Stimulated activated CD4-positive, alpha-beta T cell treated with anti-CD3 and anti-CD28 coated beads, Interleukin-1b, Interleukin-23, amount 100 ng/mL, for 4 hours (primary cell): ENCODE measurements around the gene FMNL1.
A peak's percentile ranks its signal among the peaks of the same experiment; 100 is the strongest.

Experiments
- DNase-seq, 2 donors: peaks; one replicate each; pipeline ENCODE4 v3.0.0-alpha.2; 2020; ENCODE audit warnings: low read depth in 2 of 2

The FMNL1 gene

GRCh38 chr17:45258981-45259380 is 37.3 kb downstream of the FMNL1 start:
- no peak for DNase-seq

DNA sequence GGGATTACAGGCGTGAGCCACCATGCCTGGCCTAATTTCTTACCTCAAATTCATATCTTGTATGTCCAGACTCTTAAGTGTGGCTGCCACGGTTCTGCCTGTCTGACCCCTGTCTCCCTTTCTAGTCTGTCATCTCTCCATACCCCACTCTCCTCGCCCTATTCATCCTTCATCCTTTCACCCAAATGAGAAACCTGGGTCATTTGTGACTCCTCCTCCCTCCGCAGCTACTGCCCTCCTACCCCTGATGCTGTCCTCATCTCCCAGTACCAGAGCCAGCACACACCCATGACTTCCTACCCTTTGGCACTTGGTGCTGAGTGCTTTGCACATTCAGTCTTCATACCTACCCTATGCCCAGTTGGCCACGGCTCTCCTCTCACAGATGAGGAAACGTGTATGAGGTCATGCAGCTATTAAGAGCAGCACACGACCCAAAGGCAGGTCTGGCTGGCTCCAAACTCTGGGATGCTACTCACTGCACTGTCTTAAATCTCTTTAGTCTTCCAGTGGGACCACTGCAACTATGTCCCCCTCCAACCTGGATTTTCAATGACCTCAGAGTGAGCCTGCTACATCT is 38.6 kb downstream of the FMNL1 start:
- DNase-seq, result no peak

DNA sequence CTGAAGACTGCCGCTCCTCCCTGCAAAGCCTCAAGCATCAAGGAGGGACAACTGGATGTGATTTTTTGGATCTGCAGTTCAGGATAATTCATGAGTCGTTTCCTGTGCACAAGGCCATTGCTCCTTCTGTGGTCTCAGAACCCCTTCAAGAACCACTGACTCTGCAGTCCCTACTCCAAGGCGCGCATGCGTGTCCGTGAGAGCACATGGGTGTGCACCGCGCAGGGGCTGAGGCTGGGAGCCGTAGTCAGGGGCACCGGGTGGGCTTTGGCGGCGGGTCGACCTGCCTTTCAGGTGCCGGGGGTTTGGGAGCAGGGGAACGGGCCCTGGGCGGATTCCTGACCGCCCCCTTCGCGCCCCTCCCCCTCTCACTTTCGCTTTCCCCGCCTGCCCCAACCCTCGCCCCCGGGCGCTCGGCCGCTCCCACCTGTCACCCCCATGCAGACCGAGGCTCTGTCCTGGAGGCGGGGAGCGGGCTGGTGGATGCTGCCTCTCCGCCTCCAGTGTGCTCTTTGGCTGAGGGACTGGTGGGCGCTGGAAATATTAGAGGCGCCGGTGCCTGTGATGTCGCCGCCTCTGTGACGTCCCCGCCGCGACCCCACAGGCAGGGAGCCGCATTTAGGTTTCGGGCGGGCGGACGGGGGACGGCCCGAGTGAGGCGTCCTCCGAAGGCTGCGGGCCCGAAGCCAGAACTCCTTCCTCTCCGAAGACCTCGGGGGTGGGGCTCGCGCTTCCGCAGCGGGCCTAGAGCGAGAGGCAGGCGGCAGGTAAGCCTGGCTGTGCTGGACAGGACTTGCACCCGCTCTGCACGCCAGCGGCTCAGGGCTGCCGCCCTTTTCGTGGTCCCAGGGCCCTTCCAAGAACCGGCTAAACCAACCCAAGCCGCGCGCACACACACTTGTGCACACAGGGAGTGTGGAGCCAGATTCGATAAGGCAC is 40.2 kb downstream of the FMNL1 start, which contains the start of gene SPATA32:
Gene SPATA32 (minus strand): TSS at position 518 of the 939 bp plus-strand sequence. CDS start 78 bp downstream, at position 440.
- peak; percentile 46 to 55 for DNase-seq

DNA sequence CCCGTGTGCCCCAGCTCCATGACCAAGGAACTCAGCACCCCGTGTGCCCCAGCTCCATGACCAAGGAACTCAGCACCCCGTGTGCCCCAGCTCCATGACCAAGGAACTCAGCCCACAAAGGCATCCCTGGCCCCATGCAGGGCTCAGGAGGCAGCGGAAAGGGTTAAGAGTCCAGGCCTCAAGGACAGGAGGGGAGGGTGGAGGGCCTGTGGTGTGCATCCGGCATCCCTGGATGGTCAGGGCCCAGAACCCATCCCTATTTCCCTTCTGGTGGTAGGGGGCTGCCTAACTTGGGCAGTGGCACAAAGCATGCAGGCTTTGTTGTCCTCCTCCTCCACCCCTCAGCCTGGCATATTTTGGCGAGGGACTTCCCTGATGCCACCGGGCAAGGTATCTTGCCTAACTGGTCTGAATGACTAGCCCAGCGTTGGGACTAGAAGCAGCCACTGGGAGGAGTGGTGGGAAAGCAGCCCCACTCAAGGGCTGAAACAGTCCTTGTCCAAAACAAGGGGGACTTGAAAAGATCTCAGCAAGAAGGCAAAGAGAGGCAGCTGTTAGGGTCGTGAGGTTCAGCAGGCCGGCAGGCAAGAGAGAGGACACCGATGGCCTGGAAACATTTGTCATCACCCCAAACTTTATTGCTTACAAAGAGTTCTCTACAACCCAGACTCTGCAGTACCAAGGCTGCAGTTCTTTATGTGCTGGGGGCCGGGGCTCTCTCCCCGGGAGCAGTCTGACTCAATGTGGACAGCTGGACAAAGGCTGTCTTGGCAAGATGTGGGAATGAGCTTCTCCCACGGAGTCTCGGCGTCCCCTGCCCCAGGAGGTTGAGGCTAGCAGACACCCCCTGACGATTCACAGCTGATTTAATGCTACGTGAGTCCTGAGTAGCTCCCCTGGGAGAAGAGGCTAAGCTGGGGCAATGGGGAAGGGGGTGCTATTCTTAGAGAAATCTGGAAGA is 41.1 kb downstream of the FMNL1 start:
- no peak for DNase-seq

DNA sequence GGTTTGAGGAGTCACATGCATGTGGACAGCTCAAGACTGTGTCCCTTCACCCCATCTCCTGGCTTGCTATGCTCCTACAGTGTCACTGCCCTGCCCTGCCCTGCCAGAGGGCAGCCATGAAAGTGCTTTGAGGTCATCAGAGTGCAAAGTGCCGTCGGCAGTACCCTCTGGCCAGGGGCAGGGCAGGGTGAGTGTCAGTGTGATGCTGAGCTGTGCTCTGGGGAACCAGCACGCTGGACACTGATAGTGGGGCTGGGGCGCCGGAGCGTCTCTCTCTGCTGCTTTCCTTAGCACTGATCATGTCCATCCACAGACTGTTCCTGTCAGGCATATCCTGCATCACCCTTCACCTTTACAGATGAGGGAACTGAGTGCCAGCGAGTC is 41.8 kb downstream of the FMNL1 start:
- DNase-seq, result no peak

DNA sequence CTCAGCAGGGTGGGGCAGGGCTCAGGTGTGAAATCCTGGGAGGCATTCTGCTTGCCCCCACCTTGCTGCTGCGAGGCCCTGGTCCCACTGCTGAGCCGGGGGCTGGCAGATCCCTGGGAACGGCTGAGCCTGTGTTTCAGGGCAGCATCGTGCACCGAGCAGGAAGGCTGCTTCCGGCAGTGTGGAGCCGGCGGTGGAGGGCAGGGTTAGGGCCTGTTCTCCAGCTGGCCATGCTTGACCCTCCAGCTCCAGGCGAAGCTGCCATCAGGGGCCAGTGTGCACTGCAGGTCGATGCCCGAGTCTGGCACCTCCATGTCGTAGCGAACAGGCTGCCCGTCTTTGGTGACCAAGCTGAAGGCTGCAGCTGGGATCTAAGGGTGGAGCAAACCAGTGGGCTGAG is 42.7 kb downstream of the FMNL1 start:
- no peak for DNase-seq

- no peak for DNase-seq
Measured at GRCh38 chr17:45264988-45265387, 43.3 kb downstream of the FMNL1 start.

GRCh38 chr17:45265821-45266220 is 44.1 kb downstream of the FMNL1 start:
- DNase-seq, result no peak

DNA sequence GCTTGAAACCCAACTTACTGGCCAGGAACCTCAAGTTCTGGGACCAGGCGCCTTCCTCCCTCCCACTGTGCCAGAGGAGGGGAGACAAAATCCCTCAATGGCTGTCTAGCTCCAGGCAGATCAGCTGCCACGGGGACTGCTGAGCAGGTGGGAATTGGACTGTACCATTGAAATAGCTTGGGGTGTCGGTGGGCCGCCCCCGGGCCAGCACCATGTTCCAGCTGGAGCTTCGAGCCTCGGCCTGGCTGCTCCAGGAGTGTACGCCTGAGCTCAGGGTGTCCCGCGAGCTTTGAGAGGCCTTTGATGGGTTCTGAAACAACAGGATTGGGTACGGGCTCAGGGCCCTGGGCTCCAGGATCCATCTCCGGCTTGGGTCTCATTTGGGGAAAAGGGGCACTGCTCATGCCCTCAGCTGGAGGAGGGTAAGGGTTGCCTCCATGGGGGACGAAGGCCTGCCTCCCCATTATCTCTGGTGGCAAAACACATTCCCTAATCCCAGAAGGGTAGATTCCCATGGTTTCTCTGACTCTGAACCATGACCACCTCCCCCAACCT is 44.8 kb downstream of the FMNL1 start:
- no peak for DNase-seq

DNA sequence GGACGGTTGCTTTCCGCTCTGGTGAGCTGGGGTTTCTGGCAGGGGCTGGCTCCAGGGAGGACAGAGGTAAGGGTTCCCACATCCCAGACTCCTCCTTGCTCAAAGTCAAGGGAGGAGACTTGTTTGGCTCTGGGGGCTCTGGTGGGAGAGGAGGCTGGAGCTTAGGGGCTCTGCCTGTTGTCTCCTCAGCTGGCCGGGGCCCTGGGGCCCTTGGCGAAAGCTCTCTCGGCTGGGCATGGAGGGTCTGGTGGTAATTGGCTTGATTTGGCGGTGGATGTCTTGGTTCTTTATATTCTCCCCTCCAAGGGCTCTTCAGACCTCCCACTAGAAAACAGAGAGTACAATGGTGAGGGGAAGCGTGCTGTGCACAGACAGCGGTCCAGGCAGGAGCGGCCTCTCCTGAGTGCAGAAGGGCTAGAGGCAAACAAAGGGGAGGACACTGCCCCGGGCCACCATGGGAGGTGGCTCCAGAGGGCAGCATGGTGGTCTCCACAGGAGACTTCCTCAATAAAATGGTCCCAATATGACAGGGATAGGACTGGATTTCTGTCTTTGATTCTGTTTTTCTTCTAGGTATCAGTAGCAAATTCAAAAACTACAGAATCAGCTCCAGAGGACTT is 45.9 kb downstream of the FMNL1 start:
- DNase-seq, result no peak

GRCh38 chr17:45269912-45270311 is 48.2 kb downstream of the FMNL1 start:
- no peak for DNase-seq

- peak; percentile 38 to 47 for DNase-seq
Measured at GRCh38 chr17:45270828-45271418, 49.2 kb downstream of the FMNL1 start.

- no peak for DNase-seq
Measured at GRCh38 chr17:45271603-45272002, 49.9 kb downstream of the FMNL1 start.

DNA sequence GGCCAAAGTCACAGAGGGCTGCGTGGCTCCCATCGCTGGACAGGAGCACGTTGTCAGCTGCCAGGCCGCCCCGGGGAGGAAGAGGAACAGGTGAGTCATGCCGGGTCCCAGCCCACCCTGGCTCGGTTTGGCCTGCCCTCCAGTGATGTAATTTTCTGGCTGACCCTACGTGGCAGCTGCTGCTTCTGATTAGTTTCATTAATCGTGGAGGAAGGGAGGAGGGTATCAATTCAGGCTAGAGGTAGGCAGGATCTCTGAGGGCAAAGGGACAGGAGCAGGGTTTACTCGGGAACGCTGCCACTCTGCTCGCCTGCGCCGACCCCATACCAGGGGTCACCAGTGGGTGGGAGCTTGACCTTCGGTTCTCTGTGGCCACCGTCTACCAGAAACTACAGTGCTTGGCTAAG is 51.9 kb downstream of the FMNL1 start:
- no peak for DNase-seq

- no peak for DNase-seq
Measured at GRCh38 chr17:45274033-45274432, 52.3 kb downstream of the FMNL1 start.

- DNase-seq, result no peak
Measured at GRCh38 chr17:45276031-45276430, 54.3 kb downstream of the FMNL1 start.

- peak; percentile 88 to 89 for DNase-seq
Measured at GRCh38 chr17:45277216-45277849, 55.6 kb downstream of the FMNL1 start.

- DNase-seq, result no peak
Measured at GRCh38 chr17:45277992-45278391, 56.3 kb downstream of the FMNL1 start.

DNA sequence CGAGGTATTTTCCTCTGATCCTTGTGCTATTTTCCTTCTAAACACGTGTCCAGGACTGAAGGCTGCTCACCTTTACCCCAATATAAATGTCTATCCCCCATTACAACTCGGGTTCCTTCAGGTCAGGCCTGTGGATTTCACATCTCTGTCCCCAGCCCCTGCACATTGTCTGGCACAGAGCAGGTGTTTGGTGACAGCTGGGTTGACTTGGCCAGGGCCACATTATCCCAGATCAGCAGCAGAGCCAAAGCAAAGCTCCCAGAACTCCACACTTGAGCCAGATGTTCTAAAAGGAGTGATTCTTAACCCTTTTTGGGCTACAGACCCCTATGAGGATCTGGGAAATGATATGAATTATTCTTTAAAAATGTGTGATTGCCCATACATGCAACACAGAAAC is 58.2 kb downstream of the FMNL1 start:
- DNase-seq, result no peak
